Upper lobe of left lung (tissue), 6 donors: ENCODE results near the gene PRSS2. TPM values are rescaled to one million over a fixed set of nuclear protein-coding genes. Genes with fewer than 3 reads are reported as not detected.

Experiments
- ATAC-seq, 2 donors: fragments of 200-7000 bp; cut with Tn5 transposase; one replicate each; pipeline ENCODE4 v1.9.1; 2022; ENCODE audit warnings: mild to moderate bottlenecking in 2 of 2, moderate library complexity in 2 of 2; ENCODE audit not compliant: low FRiP score in 2 of 2
- DNase-seq, 2 donors: peaks; one replicate each; pipeline ENCODE4 v3.0.0-alpha.2; 2019 to 2020
- H3K27ac ChIP-seq, 4 donors: fragments of 200-600 bp; sonication (generic); one replicate each; pipeline ENCODE4 v1.5.1; 2016 to 2019
- H3K27me3 ChIP-seq, 4 donors: fragments of 200-600 bp; sonication (generic); one replicate each; pipeline ENCODE4 v1.5.1; 2017 to 2019
- H3K36me3 ChIP-seq, 4 donors: fragments of 200-600 bp; sonication (generic); one replicate each; pipeline ENCODE4 v1.5.1; 2016 to 2019
- H3K4me1 ChIP-seq, 4 donors: fragments of 200-600 bp; sonication (generic); one replicate each; pipeline ENCODE4 v1.5.1; 2018 to 2019
- H3K4me3 ChIP-seq, 4 donors: fragments of 200-600 bp; sonication (generic); one replicate each; pipeline ENCODE4 v1.5.1; 2017 to 2019; ENCODE audit warnings: mild to moderate bottlenecking in 2 of 4, moderate library complexity in 1 of 4
- H3K9me3 ChIP-seq, 4 donors: fragments of 200-600 bp; sonication (generic); one replicate each; pipeline ENCODE4 v1.5.1; 2018 to 2019
- CTCF ChIP-seq, 6 experiments: fragments of 450-650 bp in 4 of 6; fragments of 200-600 bp in 2 of 6; sonication (generic) in 2 of 6; IDR thresholded peaks; one replicate each; pipeline ENCODE4 v1.5.1; 2016 to 2019; ENCODE audit warnings: antibody characterized with exemption in 6 of 6
- EP300 ChIP-seq, 4 donors: sonication (generic); formaldehyde crosslinking; IDR thresholded peaks; one replicate each; pipeline ENCODE4 v1.5.1; 2017; ENCODE audit warnings: antibody characterized with exemption in 4 of 4, control low read depth in 2 of 4
- POLR2A ChIP-seq, 4 donors: fragments of 450-650 bp; IDR thresholded peaks; one replicate each; pipeline ENCODE4 v1.5.1; 2016 to 2017; ENCODE audit warnings: antibody characterized with exemption in 4 of 4, mild to moderate bottlenecking in 2 of 4
- POLR2AphosphoS5 ChIP-seq, 2 donors: sonication (generic); formaldehyde crosslinking; IDR thresholded peaks; one replicate each; pipeline ENCODE4 v1.5.1; 2017; ENCODE audit warnings: antibody characterized with exemption in 2 of 2
- WGBS, 2 donors: methylation state at CpG; one replicate each; pipeline ENCODE4 v1.1.5; 2017 to 2018; 5-methylcytosine and 5-hydroxymethylcytosine counted together
- total RNA-seq, 6 donors: library from RNA; depleted of rRNA in 4 of 6; stranded (reverse); fragments of >200 nt in 4 of 6; gene quantifications; one replicate each; pipeline versions ENCODE4 v1.1.0 to v1.2.1, GENCODE V29; 2016 to 2021
- donor health status: DM: no; HTN: no; CAD: no; lungs with moderate emphysema.
- donor health status: DM: no; HTN: yes; CAD: no; lungs with severe emphysema.

Gene PRSS2
- total RNA-seq, 6 donors from 2014 or later = 34.2 to 64.5 TPM; not detected in 4

- no peaks in the 10 kb centered on the region for H3K27me3 ChIP-seq
- ATAC-seq (no peak), DNase-seq (no peak)
- H3K36me3 ChIP-seq = no peaks in the 10 kb centered on the region
- no peaks in the 10 kb centered on the region for H3K4me1 ChIP-seq
- no peak overlapping the region for H3K4me3 ChIP-seq
- TF ChIP-seq CTCF (IDR thresholded peaks at IDR 0.05) (no peak), POLR2AphosphoS5 (IDR thresholded peaks at IDR 0.05) (no peak), POLR2A (IDR thresholded peaks at IDR 0.05) (no peak), EP300 (IDR thresholded peaks at IDR 0.05) (no peak)
- H3K9me3 ChIP-seq = no peaks in the 10 kb centered on the region
- no peak overlapping the region for H3K27ac ChIP-seq
- 68 to 74% methylated on average over 4 to 7 of the region's 7 CpGs for WGBS, 2 donors
These were observed 41.9 kb downstream of the PRSS2 start for GRCh38 chr7:142812437-142813215.

DNA sequence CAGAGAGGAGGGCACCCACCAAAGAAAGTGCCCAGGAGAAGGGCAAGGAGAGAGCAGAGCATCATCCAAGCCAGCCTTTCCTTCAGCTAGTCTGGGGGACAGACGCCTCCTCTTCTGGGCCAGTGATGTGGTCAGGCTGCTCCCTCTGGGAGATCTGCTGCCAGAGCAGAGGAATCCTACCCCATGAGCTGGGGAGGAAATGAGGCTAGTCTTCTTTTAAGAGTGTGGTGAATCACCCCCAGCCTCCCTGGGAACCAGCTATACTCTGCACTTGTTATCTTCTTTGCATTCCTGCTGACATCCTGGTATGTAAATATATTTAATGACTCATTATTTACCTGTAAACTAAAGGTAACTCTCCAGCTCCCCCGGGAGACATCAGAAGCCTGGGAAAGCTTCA, 42.5 kb downstream of the PRSS2 start:
- H3K9me3 ChIP-seq = no peaks in the 10 kb centered on the region
- no peak overlapping the region for H3K4me3 ChIP-seq
- no peak overlapping the region for H3K27ac ChIP-seq
- H3K4me1 ChIP-seq = no peaks in the 10 kb centered on the region
- no peak for DNase-seq
- no peaks in the 10 kb centered on the region for H3K36me3 ChIP-seq
- no peaks in the 10 kb centered on the region for H3K27me3 ChIP-seq
- WGBS, 2 donors = 36% methylated on average over 2 of the region's 2 CpGs
- TF ChIP-seq POLR2AphosphoS5 (IDR thresholded peaks at IDR 0.05) (no peak), EP300 (IDR thresholded peaks at IDR 0.05) (no peak), CTCF (IDR thresholded peaks at IDR 0.05) (no peak), POLR2A (IDR thresholded peaks at IDR 0.05) (no peak)
- no peak for ATAC-seq

DNA sequence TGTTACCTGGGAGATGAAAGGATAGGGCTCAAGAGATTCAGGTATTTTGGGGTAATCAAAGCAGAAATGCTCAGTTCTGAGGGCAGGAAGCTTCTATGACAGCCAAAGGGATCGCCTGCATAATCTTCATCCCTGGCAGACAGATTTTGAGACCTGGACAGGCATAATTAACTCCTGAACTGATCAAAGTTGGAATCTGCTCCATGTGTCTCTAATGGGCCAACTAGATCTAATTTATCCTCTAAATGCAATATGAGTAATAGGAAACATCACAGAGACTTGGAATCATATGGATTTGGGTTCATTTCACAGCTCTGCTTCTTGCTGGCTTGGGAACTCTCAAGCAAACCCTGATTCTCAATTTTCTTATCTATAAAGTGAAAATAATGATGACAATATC, 42.9 kb downstream of the PRSS2 start:
- H3K4me3 ChIP-seq = no peak overlapping the region
- H3K27me3 ChIP-seq = no peaks in the 10 kb centered on the region
- no peaks in the 10 kb centered on the region for H3K9me3 ChIP-seq
- TF ChIP-seq CTCF (IDR thresholded peaks at IDR 0.05) = no peak
- no peak for TF ChIP-seq EP300 (IDR thresholded peaks at IDR 0.05)
- TF ChIP-seq POLR2A (IDR thresholded peaks at IDR 0.05) = no peak
- no peak for ATAC-seq
- H3K36me3 ChIP-seq = no peaks in the 10 kb centered on the region
- no peak overlapping the region for H3K27ac ChIP-seq
- 36 to 41% methylated on average over 1 of the region's 1 CpG for WGBS, 2 donors
- H3K4me1 ChIP-seq = no peaks in the 10 kb centered on the region
- no peak for DNase-seq

- H3K9me3 ChIP-seq = no peaks in the 10 kb centered on the region
- DNase-seq (no peak), ATAC-seq (no peak)
- H3K27me3 ChIP-seq = no peaks in the 10 kb centered on the region
- H3K27ac ChIP-seq = no peak overlapping the region
- 60 to 62% methylated on average over 2 of the region's 2 CpGs for WGBS, 2 donors
- no peak overlapping the region for H3K4me3 ChIP-seq
- no peaks in the 10 kb centered on the region for H3K4me1 ChIP-seq
- H3K36me3 ChIP-seq = no peaks in the 10 kb centered on the region
- TF ChIP-seq POLR2A (IDR thresholded peaks at IDR 0.05) (no peak), POLR2AphosphoS5 (IDR thresholded peaks at IDR 0.05) (no peak), CTCF (IDR thresholded peaks at IDR 0.05) (no peak), EP300 (IDR thresholded peaks at IDR 0.05) (no peak)
These were observed 43.7 kb downstream of the PRSS2 start for GRCh38 chr7:142814451-142814850.

DNA sequence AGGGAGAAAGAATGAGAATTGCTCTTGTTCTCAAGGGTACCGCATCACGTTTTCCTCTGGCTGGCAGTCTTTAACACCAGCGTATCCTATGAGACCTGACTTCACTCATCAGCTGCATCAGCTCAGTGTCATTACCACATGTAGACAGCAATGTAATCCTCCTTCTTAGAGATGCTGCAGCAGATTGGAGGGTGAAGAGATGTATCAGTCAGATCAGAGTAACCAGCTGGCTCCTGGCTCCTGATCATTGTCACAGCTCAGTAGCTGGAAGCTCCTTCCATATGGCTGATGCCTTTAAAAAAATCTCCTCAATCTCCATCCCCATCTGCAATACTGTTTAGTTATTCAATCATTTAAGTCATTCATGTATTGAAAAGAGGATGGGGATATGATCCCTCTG, 44.4 kb downstream of the PRSS2 start:
- Histone ChIP-seq H3K27me3 (no peaks in the 10 kb centered on the region), H3K36me3 (no peaks in the 10 kb centered on the region), H3K9me3 (no peaks in the 10 kb centered on the region), H3K4me3 (no peak overlapping the region), H3K4me1 (no peaks in the 10 kb centered on the region), H3K27ac (no peak overlapping the region)
- no peak for TF ChIP-seq POLR2AphosphoS5 (IDR thresholded peaks at IDR 0.05)
- no peak for ATAC-seq
- 69 to 79% methylated on average over 3 of the region's 3 CpGs for WGBS, 2 donors
- DNase-seq = no peak
